GM12878 (cell line): ENCODE results near the gene WEE2. TPM values are rescaled to one million over a fixed set of nuclear protein-coding genes. Genes with fewer than 3 reads are reported as not detected.

ENCODE experiments used
- ATAC-seq: fragments of 200-7000 bp; cut with Tn5 transposase; 3 replicates; pipeline ENCODE4 v1.9.1; 2020; ENCODE audit warnings: mild to moderate bottlenecking, moderate library complexity
- BruUV-seq: library from RNA; stranded (reverse); fragments of 400-500 nt; replicated peaks from 2 replicates; lab custom pipeline; 2021; lab: Mats Ljungman, UMichigan
- CTCF ChIA-PET: fragments of 300-600 bp; sonication (Branson Sonifier 250); formaldehyde crosslinking; extraction: SDS; loops from one replicate; lab custom pipeline; 2021; ENCODE audit warnings: inconsistent platforms; lab: Yijun Ruan, JAX
- POLR2A ChIA-PET: fragments of 350-600 bp; formaldehyde crosslinking; extraction: SDS; loops from one replicate; lab custom pipeline; 2021; ENCODE audit warnings: inconsistent platforms; lab: Charles Lee
- RAD21 ChIA-PET: fragments of 300-600 bp; sonication (Branson Sonifier 250); formaldehyde crosslinking; loops from one replicate; lab custom pipeline; 2023; ENCODE audit warnings: antibody characterized with exemption; ENCODE audit not compliant: unreplicated experiment; lab: Charles Lee
- SMC1A ChIA-PET: fragments of 300-600 bp; sonication (Branson Sonifier 250); formaldehyde crosslinking; loops from one replicate; lab custom pipeline; 2023; ENCODE audit not compliant: unreplicated experiment, uncharacterized antibody; lab: Charles Lee
- DNase-seq: peaks from one replicate; pipeline ENCODE4 v3.0.0-alpha.2; 2011; ENCODE audit warnings: low read depth, low spot score
- FAIRE-seq: peaks from 3 replicates; lab custom pipeline; 2011; peaks lifted over from hg19 to GRCh38; lab: Jason Lieb, UNC
- H2AFZ ChIP-seq: 2 replicates; pipeline ENCODE4 v1.6.0; 2011; ENCODE audit warnings: low read depth, low read length, control low read depth; ENCODE audit not compliant: control insufficient read depth
- H3K27ac ChIP-seq: 2 replicates; pipeline ENCODE4 v1.5.1; 2011; ENCODE audit warnings: control low read depth; ENCODE audit not compliant: control insufficient read depth, insufficient read depth
- H3K27me3 ChIP-seq, 2 experiments: replicated peaks in 1 of 2; 2 replicates each; pipeline versions ENCODE4 v1.6.0 to v1.6.1; 2011; ENCODE audit warnings: low read length in 1 of 2; ENCODE audit not compliant: control insufficient read depth in 2 of 2, insufficient read depth in 2 of 2
- H3K36me3 ChIP-seq, 2 experiments: 2 replicates each; pipeline ENCODE4 v1.5.1; 2011; ENCODE audit warnings: low read length in 1 of 2; ENCODE audit not compliant: control insufficient read depth in 2 of 2, insufficient read depth in 2 of 2
- H3K4me1 ChIP-seq: 2 replicates; pipeline ENCODE4 v1.6.1; 2011; ENCODE audit warnings: mild to moderate bottlenecking, low read length, moderate library complexity, mixed read lengths; ENCODE audit not compliant: control insufficient read depth, insufficient read depth
- H3K4me2 ChIP-seq: 2 replicates; pipeline ENCODE4 v1.6.0; 2011; ENCODE audit warnings: control low read depth; ENCODE audit not compliant: control insufficient read depth, insufficient read depth
- H3K4me3 ChIP-seq: fragments of 200-600 bp; sonication (generic); 2 replicates; pipeline ENCODE4 v1.5.1; 2016
- H3K79me2 ChIP-seq: 2 replicates; pipeline ENCODE4 v1.6.0; 2011; ENCODE audit warnings: low read length; ENCODE audit not compliant: control insufficient read depth, insufficient read depth
- H3K9ac ChIP-seq: 2 replicates; pipeline ENCODE4 v1.8.0; 2011; ENCODE audit warnings: low read length, control low read depth, mixed read lengths; ENCODE audit not compliant: control insufficient read depth, insufficient read depth
- H3K9me3 ChIP-seq: replicated peaks from 3 replicates; pipeline ENCODE4 v1.5.1; 2011; ENCODE audit warnings: mild to moderate bottlenecking, low read length; ENCODE audit not compliant: control insufficient read depth, insufficient read depth
- H4K20me1 ChIP-seq: 2 replicates; pipeline ENCODE4 v1.6.0; 2011; ENCODE audit not compliant: control insufficient read depth, insufficient read depth
- BCLAF1 ChIP-seq: fragments of 450-650 bp; IDR thresholded peaks from 2 replicates; pipeline ENCODE4 v1.6.1; 2017; ENCODE audit warnings: antibody characterized with exemption, mild to moderate bottlenecking, moderate library complexity
- CHD2 ChIP-seq: IDR thresholded peaks from 2 replicates; pipeline ENCODE4 v1.6.1; 2011; ENCODE audit warnings: low read depth, low read length, improper control_type of control experiment, borderline replicate concordance
- CHD4 ChIP-seq: fragments of 200-600 bp; sonication (generic); IDR thresholded peaks from 2 replicates; pipeline ENCODE4 v1.6.1; 2016; ENCODE audit warnings: mild to moderate bottlenecking
- E4F1 ChIP-seq: fragments of 450-650 bp; IDR thresholded peaks from 2 replicates; pipeline ENCODE4 v1.6.1; 2018; ENCODE audit warnings: borderline replicate concordance, mild to moderate bottlenecking; ENCODE audit not compliant: partially characterized antibody
- ESRRA ChIP-seq: IDR thresholded peaks from 2 replicates; pipeline ENCODE4 v1.6.1; 2012; ENCODE audit warnings: mild to moderate bottlenecking, low read length, improper control_type of control experiment
- GATAD2B ChIP-seq: fragments of 450-650 bp; conservative IDR thresholded peaks from 2 replicates; pipeline ENCODE4 v1.6.1; 2017; ENCODE audit warnings: low read depth, mild to moderate bottlenecking, moderate library complexity
- IRF3 ChIP-seq: fragments of 450-650 bp; IDR thresholded peaks from 2 replicates; pipeline ENCODE4 v1.6.1; 2014; ENCODE audit warnings: mild to moderate bottlenecking
- IRF5 ChIP-seq: fragments of 450-650 bp; IDR thresholded peaks from 2 replicates; pipeline ENCODE4 v1.6.1; 2017; ENCODE audit warnings: borderline replicate concordance
- JUNB ChIP-seq: IDR thresholded peaks from 2 replicates; pipeline ENCODE4 v1.6.1; 2016; ENCODE audit warnings: antibody characterized with exemption, mild to moderate bottlenecking
- MEF2B ChIP-seq: fragments of 450-650 bp; IDR thresholded peaks from 2 replicates; pipeline ENCODE4 v1.6.1; 2018; ENCODE audit warnings: mild to moderate bottlenecking, moderate library complexity; ENCODE audit not compliant: partially characterized antibody, poor library complexity, severe bottlenecking
- PAX8 ChIP-seq: fragments of 450-650 bp; IDR thresholded peaks from 2 replicates; pipeline ENCODE4 v1.6.1; 2017; ENCODE audit warnings: mild to moderate bottlenecking, moderate library complexity
- SMARCA5 ChIP-seq: fragments of 450-650 bp; IDR thresholded peaks from 2 replicates; pipeline ENCODE4 v1.6.1; 2017; ENCODE audit warnings: mild to moderate bottlenecking
- USF1 ChIP-seq: IDR thresholded peaks from 2 replicates; pipeline ENCODE4 v1.6.1; 2011; ENCODE audit warnings: borderline replicate concordance, low read depth, mild to moderate bottlenecking, moderate library complexity, mixed read lengths, low read length; ENCODE audit not compliant: insufficient read depth; ENCODE audit errors: extremely low read length
- WRNIP1 ChIP-seq: IDR thresholded peaks from 2 replicates; pipeline ENCODE4 v1.6.1; 2011; ENCODE audit warnings: low read depth, low read length, improper control_type of control experiment, borderline replicate concordance
- ZNF274 ChIP-seq: IDR thresholded peaks from one replicate; pipeline ENCODE4 v1.8.0; 2011; ENCODE audit not compliant: insufficient read length, insufficient read depth
- WGBS: methylation state at CpG from one replicate; pipeline ENCODE4 v1.1.6; 2016; ENCODE audit warnings: low lambda C conversion rate; ENCODE audit not compliant: insufficient replicate concordance, insufficient coverage; ENCODE audit errors: missing lambda C conversion rate; 5-methylcytosine and 5-hydroxymethylcytosine counted together
- in situ Hi-C: fragments of 300-500 bp; cut with MboI; formaldehyde crosslinking; loops from 9 replicates; pipeline ENCODE4 v1.14.3; 2018; ENCODE audit warnings: mixed read lengths
- intact Hi-C: fragments of 100-400 bp; cut with micrococcal nuclease; formaldehyde crosslinking; loops from one replicate; pipeline ENCODE4 v1.14.2; 2022; ENCODE audit not compliant: unreplicated experiment
- polyA plus RNA-seq, 11 experiments: library from polyadenylated mRNA; depleted of rRNA in 4 of 11; unstranded in 6 of 11; stranded (reverse) in 5 of 11; fragments of >200 nt; fragmentation: Nextera tagmentation in 4 of 11; fragmentation: Illumina TruSeq in 1 of 11; extraction: Ambion mirVana in 4 of 11; extraction: Trizol in 1 of 11; gene quantifications; 1 replicate in 1 of 11; 2 replicates in 10 of 11; pipeline versions ENCODE4 v1.2.1 to v1.2.3, GENCODE V29; 2011 to 2016; ENCODE audit warnings: inconsistent platforms in 2 of 11, missing spikeins in 2 of 11, low read depth in 1 of 11
- total RNA-seq, 4 experiments: library from RNA; depleted of rRNA in 3 of 4; stranded (reverse); fragments of >200 nt in 3 of 4; fragmentation: Illumina TruSeq in 1 of 4; extraction: Trizol in 1 of 4; gene quantifications; 2 replicates each; pipeline versions ENCODE4 v1.2.1 to v1.2.3, GENCODE V29; 2013 to 2021

Gene WEE2
- total and polyA plus RNA-seq, 10 of the 15 experiments (the other 5 are each of a cell fraction or from before 2014, with no cell fraction given), result 0.02 to 0.03 (median 0.03) TPM; not detected in 7

GRCh38 chr7:141709749-141710148, 1.6 kb downstream of the WEE2 start:
- DNase-seq, result no peak
- TF ChIP-seq MEF2B (no peak), ZNF274 (no peak), CHD4 (no peak), WRNIP1 (no peak), USF1 (no peak), ESRRA (no peak), IRF3 (no peak), BCLAF1 (no peak), E4F1 (no peak), SMARCA5 (no peak), JUNB (no peak), PAX8 (no peak), GATAD2B (no peak), CHD2 (no peak), IRF5 (no peak)

More at GRCh38 chr7:141709749-141710148, 1.6 kb downstream of the WEE2 start:
- Histone ChIP-seq H3K79me2 (no peaks in the 10 kb centered on the region), H3K27ac (no peak overlapping the region), H3K27me3 (no peaks in the 10 kb centered on the region), H3K4me3 (no peak overlapping the region), H2AFZ (no peak overlapping the region), H3K36me3 (no peaks in the 10 kb centered on the region), H3K4me1 (no peaks in the 10 kb centered on the region), H3K4me2 (no peak overlapping the region), H3K9me3 (no peaks in the 10 kb centered on the region), H3K9ac (no peak overlapping the region), H4K20me1 (no peaks in the 10 kb centered on the region)
- WGBS, result 40% methylated on average over 4 of the region's 4 CpGs
- FAIRE-seq (no peak), ATAC-seq (no peak)
- POLR2A ChIA-PET, result no interaction called here
- in situ Hi-C loops, result no loop called here
- RAD21 ChIA-PET, result interaction anchor here (1.2 to 2.7 kb wide), 2 partner anchors 9 to 55 kb away, joined by 5 to 19 read pairs; no protein-coding TSS in a partner anchor
- BruUV-seq, result no TSS peak
- CTCF ChIA-PET, result interaction anchor here (1.0 to 2.5 kb wide), 9 partner anchors 9 to 60 kb away, joined by 3 to 16 read pairs (median 4); partner anchors contain the start of gene SSBP1
- intact Hi-C loops, result no loop called here
- SMC1A ChIA-PET, result interaction anchor here (0.7 to 2.3 kb wide), 5 partner anchors 11 to 55 kb away, joined by 3 to 8 read pairs (median 4); no protein-coding TSS in a partner anchor
